NB4 (cell line): ENCODE measurements around the gene BMAL2.

Experiments used
- DNase-seq: peaks from one replicate; pipeline ENCODE4 v3.0.0; 2010; ENCODE audit warnings: low read depth
- H3K4me3 ChIP-seq: one replicate; pipeline ENCODE4 v1.5.1; 2011; ENCODE audit warnings: mild to moderate bottlenecking, low read depth, low read length, moderate library complexity
- CTCF ChIP-seq: IDR thresholded peaks from one replicate; pipeline ENCODE4 v1.5.1; 2012; ENCODE audit warnings: low read depth, low read length
- MAX ChIP-seq: IDR thresholded peaks from 2 replicates; pipeline ENCODE4 v1.6.1; 2011; ENCODE audit warnings: low read depth, low read length
- MYC ChIP-seq: IDR thresholded peaks from 2 replicates; pipeline ENCODE4 v1.6.1; 2011; ENCODE audit warnings: low read depth, low read length
- POLR2A ChIP-seq: IDR thresholded peaks from 2 replicates; pipeline ENCODE4 v1.6.1; 2011; ENCODE audit warnings: mild to moderate bottlenecking; ENCODE audit not compliant: insufficient read length; ENCODE audit errors: extremely low read depth

Gene BMAL2

GRCh38 chr12:27300226-27300625 is 32.4 kb upstream of the BMAL2 start:
- TF ChIP-seq MAX (no peak), MYC (no peak), CTCF (no peak), POLR2A (no peak)
- DNase-seq = no peak
- H3K4me3 ChIP-seq = no peak overlapping the region

GRCh38 chr12:27303139-27304111 is 29.2 kb upstream of the BMAL2 start:
- no peak for DNase-seq
- H3K4me3 ChIP-seq = no peak overlapping the region
- no peak for TF ChIP-seq MYC
- TF ChIP-seq POLR2A = no peak
- no peak for TF ChIP-seq MAX
- TF ChIP-seq CTCF = no peak

- TF ChIP-seq MYC = no peak
- TF ChIP-seq MAX = peak; percentile 60
- peak; percentile 43 for DNase-seq
- no peak overlapping the region for H3K4me3 ChIP-seq
Measured at GRCh38 chr12:27304856-27305255, 27.8 kb upstream of the BMAL2 start.

- TF ChIP-seq MAX = no peak
- no peak for TF ChIP-seq POLR2A
- TF ChIP-seq CTCF = peak; percentile 20
- no peak overlapping the region for H3K4me3 ChIP-seq
- peak; percentile 77 for DNase-seq
Measured at GRCh38 chr12:27305673-27306456, 26.8 kb upstream of the BMAL2 start.

GRCh38 chr12:27309293-27309994 is 23.2 kb upstream of the BMAL2 start:
- TF ChIP-seq MAX (no peak), MYC (no peak), CTCF (no peak), POLR2A (no peak)
- H3K4me3 ChIP-seq = no peak overlapping the region
- no peak for DNase-seq

GRCh38 chr12:27309995-27310315 is 22.7 kb upstream of the BMAL2 start:
- no peak for DNase-seq
- no peak overlapping the region for H3K4me3 ChIP-seq
- TF ChIP-seq MYC (no peak), POLR2A (no peak)
